ENCODE data around the gene NFIA.

The NFIA gene

GRCh38 chr1:61120998-61121397, 38.6 kb downstream of the NFIA start:
- TF ChIP-seq, protein P1, sequence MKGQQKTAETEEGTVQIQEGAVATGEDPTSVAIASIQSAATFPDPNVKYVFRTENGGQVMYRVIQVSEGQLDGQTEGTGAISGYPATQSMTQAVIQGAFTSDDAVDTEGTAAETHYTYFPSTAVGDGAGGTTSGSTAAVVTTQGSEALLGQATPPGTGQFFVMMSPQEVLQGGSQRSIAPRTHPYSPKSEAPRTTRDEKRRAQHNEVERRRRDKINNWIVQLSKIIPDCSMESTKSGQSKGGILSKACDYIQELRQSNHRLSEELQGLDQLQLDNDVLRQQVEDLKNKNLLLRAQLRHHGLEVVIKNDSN (IDR thresholded peaks at IDR 0.05) = no peak
- no peak for TF ChIP-seq ZBTB7A (IDR thresholded peaks at IDR 0.05; ENCODE audit: low read depth)
- no peak for TF ChIP-seq REST (IDR thresholded peaks at IDR 0.05; ENCODE audit: low read depth)
- TF ChIP-seq, protein P2, sequence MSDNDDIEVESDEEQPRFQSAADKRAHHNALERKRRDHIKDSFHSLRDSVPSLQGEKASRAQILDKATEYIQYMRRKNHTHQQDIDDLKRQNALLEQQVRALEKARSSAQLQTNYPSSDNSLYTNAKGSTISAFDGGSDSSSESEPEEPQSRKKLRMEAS (IDR thresholded peaks at IDR 0.05) = no peak
- peak; percentile 74 for TF ChIP-seq CEBPB (IDR thresholded peaks at IDR 0.05)

DNA sequence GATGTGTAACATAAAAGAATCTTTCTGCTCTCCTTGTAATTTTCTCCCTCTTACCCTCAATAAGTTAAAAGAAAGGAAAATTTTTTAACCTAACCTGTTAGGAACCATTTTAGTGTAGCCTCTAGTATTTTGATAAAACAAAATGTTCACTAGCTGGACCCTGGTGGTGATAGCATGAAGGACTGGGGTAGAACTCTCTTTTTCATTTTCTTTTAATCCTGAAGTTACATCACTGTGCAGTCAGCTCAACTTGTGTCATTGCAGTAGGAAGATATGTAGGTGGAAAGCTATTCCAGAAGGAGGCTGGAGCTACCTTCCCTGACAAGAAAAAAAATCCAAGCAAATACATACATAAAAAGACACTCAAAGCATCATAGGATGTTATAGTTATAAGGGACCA, 39.3 kb downstream of the NFIA start:
- no peak for TF ChIP-seq EP300 (IDR thresholded peaks at IDR 0.05; ENCODE audit: borderline replicate concordance)
- TF ChIP-seq TAF1 (IDR thresholded peaks at IDR 0.05; ENCODE audit: low read depth) = no peak
- TF ChIP-seq NFIC (IDR thresholded peaks at IDR 0.05) = no peak
- TF ChIP-seq, protein P2 (IDR thresholded peaks at IDR 0.05) = no peak
- TF ChIP-seq CEBPB (IDR thresholded peaks at IDR 0.05) = no peak
- no peak for TF ChIP-seq REST (IDR thresholded peaks at IDR 0.05; ENCODE audit: low read depth)
- no peak for TF ChIP-seq YY1 (IDR thresholded peaks at IDR 0.05; ENCODE audit: low read depth)
- no peak for TF ChIP-seq EGR1 (IDR thresholded peaks at IDR 0.05)
- no peak for TF ChIP-seq FOXM1 (IDR thresholded peaks at IDR 0.05; ENCODE audit: borderline replicate concordance, low read depth)
- no peak for TF ChIP-seq RAD21 (IDR thresholded peaks at IDR 0.05; ENCODE audit: low read depth)
- TF ChIP-seq TCF12 (IDR thresholded peaks at IDR 0.05; ENCODE audit: low read depth) = no peak

GRCh38 chr1:61122389-61122788, 40.0 kb downstream of the NFIA start:
- TF ChIP-seq CREB1 (IDR thresholded peaks at IDR 0.05; ENCODE audit: low read depth) = no peak
- no peak for TF ChIP-seq NFIC (IDR thresholded peaks at IDR 0.05)

DNA sequence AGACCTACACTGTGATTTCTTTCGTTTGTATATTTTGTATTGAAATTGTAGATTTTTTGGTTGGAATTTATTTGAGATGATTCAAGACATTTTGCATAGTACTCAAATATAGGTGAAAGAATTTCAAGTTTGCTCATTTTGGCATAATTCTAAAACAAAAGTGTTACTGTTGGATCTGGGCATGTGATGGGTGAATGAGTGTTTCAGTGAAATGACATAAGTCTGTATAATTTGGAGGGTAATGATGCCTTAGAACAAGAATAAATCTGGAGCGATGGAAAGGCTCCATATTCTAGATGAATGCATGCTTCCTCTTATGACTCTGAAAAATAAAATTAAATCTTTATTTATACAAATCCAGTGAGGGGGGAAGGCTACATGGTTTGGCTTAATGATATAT, 41.0 kb downstream of the NFIA start:
- TF ChIP-seq, protein P2 (IDR thresholded peaks at IDR 0.05) = no peak
- TF ChIP-seq YY1 (IDR thresholded peaks at IDR 0.05; ENCODE audit: low read depth) (no peak), ZBTB7A (IDR thresholded peaks at IDR 0.05; ENCODE audit: low read depth) (no peak), EP300 (IDR thresholded peaks at IDR 0.05; ENCODE audit: borderline replicate concordance) (no peak), FOXM1 (IDR thresholded peaks at IDR 0.05; ENCODE audit: borderline replicate concordance, low read depth) (no peak), TEAD4 (IDR thresholded peaks at IDR 0.05) (no peak), TCF12 (IDR thresholded peaks at IDR 0.05; ENCODE audit: low read depth) (no peak), EGR1 (IDR thresholded peaks at IDR 0.05) (no peak)

DNA sequence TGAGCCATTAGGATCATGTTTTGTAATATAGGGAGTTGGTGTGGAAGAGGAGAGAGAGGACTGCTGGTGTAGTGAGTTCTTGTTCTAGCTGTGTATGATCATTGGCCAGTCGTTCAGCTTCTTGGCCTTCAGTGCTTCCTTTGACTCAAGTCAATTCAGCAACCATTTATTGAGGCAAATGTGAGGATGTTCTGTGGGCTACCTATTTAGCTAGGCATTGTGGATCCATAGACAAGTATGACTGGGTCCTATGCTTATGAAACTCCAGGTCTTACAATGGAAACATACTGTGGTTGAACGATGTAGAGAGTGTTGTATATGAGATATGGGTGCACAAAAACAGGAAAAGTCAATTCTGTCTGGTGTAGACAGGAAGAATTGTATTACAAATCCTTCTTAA, 41.7 kb downstream of the NFIA start:
- no peak for TF ChIP-seq EP300 (IDR thresholded peaks at IDR 0.05; ENCODE audit: borderline replicate concordance)
- TF ChIP-seq TCF12 (IDR thresholded peaks at IDR 0.05; ENCODE audit: low read depth) = no peak
- TF ChIP-seq REST (IDR thresholded peaks at IDR 0.05; ENCODE audit: low read depth) = no peak
- TF ChIP-seq TAF1 (IDR thresholded peaks at IDR 0.05; ENCODE audit: low read depth) = no peak

- TF ChIP-seq YY1 (IDR thresholded peaks at IDR 0.05; ENCODE audit: low read depth) = 0 out of 2 replicates have a peak, but pooled peaks have one; percentile 31
- no peak for TF ChIP-seq CREB1 (IDR thresholded peaks at IDR 0.05; ENCODE audit: low read depth)
- TF ChIP-seq RAD21 (IDR thresholded peaks at IDR 0.05; ENCODE audit: low read depth) = no peak
Observed at GRCh38 chr1:61124696-61125095, 42.3 kb downstream of the NFIA start.

Data from Ishikawa (cell line).